WTC11 (cell line): ENCODE results near the gene TUG1. TPM values are rescaled to one million over a fixed set of nuclear protein-coding genes. Genes with fewer than 3 reads are reported as not detected.

Experiments
- ATAC-seq: fragments of 200-7000 bp; cut with Tn5 transposase; 2 replicates; pipeline ENCODE4 v1.10.0; 2021; ENCODE audit warnings: mild to moderate bottlenecking, moderate library complexity
- CTCF ChIA-PET: fragments of 300-600 bp; sonication (Branson Sonifier 250); formaldehyde crosslinking; loops from one replicate; lab custom pipeline; 2021; ENCODE audit warnings: antibody characterized with exemption; lab: Charles Lee
- POLR2A ChIA-PET: fragments of 350-600 bp; sonication (Branson Sonifier 250); formaldehyde crosslinking; loops from one replicate; lab custom pipeline; 2021; ENCODE audit warnings: antibody characterized with exemption; lab: Charles Lee
- DNase-seq: peaks from one replicate; pipeline ENCODE4 v3.0.0; 2021; ENCODE audit warnings: low spot score
- H3K27ac Mint-ChIP-seq: 2 replicates; pipeline ENCODE4 v1.8.0; 2021; ENCODE audit warnings: mixed read lengths
- H3K27me3 Mint-ChIP-seq: 2 replicates; pipeline ENCODE4 v1.8.0; 2021; ENCODE audit warnings: low read depth, mild to moderate bottlenecking, moderate library complexity, mixed read lengths
- H3K36me3 Mint-ChIP-seq: 2 replicates; pipeline ENCODE4 v1.8.0; 2021; ENCODE audit warnings: mixed read lengths
- H3K4me1 Mint-ChIP-seq: 2 replicates; pipeline ENCODE4 v1.8.0; 2022; ENCODE audit warnings: mixed read lengths
- H3K4me3 Mint-ChIP-seq: 2 replicates; pipeline ENCODE4 v1.8.0; 2021; ENCODE audit warnings: mild to moderate bottlenecking, moderate library complexity, mixed read lengths
- H3K9me3 Mint-ChIP-seq: 2 replicates; pipeline ENCODE4 v1.8.0; 2021; ENCODE audit warnings: mixed read lengths
- CBFB ChIP-seq: sonication (generic); formaldehyde crosslinking; IDR thresholded peaks from 2 replicates; pipeline ENCODE4 v1.8.1; 2022; ENCODE audit warnings: mild to moderate bottlenecking, low read depth, missing genetic modification reagents
- ESRRA ChIP-seq: sonication (generic); formaldehyde crosslinking; IDR thresholded peaks from 2 replicates; pipeline ENCODE4 v1.8.1; 2022; ENCODE audit warnings: mild to moderate bottlenecking, missing genetic modification reagents, borderline replicate concordance
- FOXJ3 ChIP-seq: sonication (generic); formaldehyde crosslinking; IDR thresholded peaks from 2 replicates; pipeline ENCODE4 v1.9.0; 2021; ENCODE audit warnings: missing genetic modification reagents, mild to moderate bottlenecking, borderline replicate concordance
- FOXK1 ChIP-seq: sonication (generic); formaldehyde crosslinking; IDR thresholded peaks from 2 replicates; pipeline ENCODE4 v1.8.0; 2022; ENCODE audit warnings: mild to moderate bottlenecking, moderate library complexity, missing genetic modification reagents
- FOXP1 ChIP-seq: sonication (generic); formaldehyde crosslinking; IDR thresholded peaks from 2 replicates; pipeline ENCODE4 v1.8.0; 2022; ENCODE audit warnings: missing genetic modification reagents, mild to moderate bottlenecking, moderate library complexity, borderline replicate concordance
- GTF2I ChIP-seq: fragments of 250-450 bp; sonication (Bioruptor Pico); conservative IDR thresholded peaks from 2 replicates; pipeline ENCODE4 v1.4.0; 2021; ENCODE audit warnings: mild to moderate bottlenecking
- NFATC4 ChIP-seq: fragments of 250-450 bp; sonication (Bioruptor Pico); IDR thresholded peaks from 2 replicates; pipeline ENCODE4 v1.9.0; 2021; ENCODE audit warnings: mild to moderate bottlenecking
- NFE2L1 ChIP-seq: sonication (generic); formaldehyde crosslinking; IDR thresholded peaks from 2 replicates; pipeline ENCODE4 v1.8.1; 2023; ENCODE audit warnings: missing genetic modification reagents
- NR1H2 ChIP-seq: sonication (generic); formaldehyde crosslinking; IDR thresholded peaks from 2 replicates; pipeline ENCODE4 v1.9.0; 2021; ENCODE audit warnings: mild to moderate bottlenecking, moderate library complexity, missing genetic modification reagents
- SOX15 ChIP-seq: fragments of 250-450 bp; sonication (Bioruptor Pico); IDR thresholded peaks from 2 replicates; pipeline ENCODE4 v1.9.0; 2021; ENCODE audit warnings: mild to moderate bottlenecking
- ZNF232 ChIP-seq: sonication (generic); formaldehyde crosslinking; IDR thresholded peaks from 2 replicates; pipeline ENCODE4 v1.8.0; 2022; ENCODE audit warnings: mild to moderate bottlenecking, missing genetic modification reagents
- ZNF396 ChIP-seq: fragments of 250-450 bp; sonication (Bioruptor Pico); IDR thresholded peaks from 2 replicates; pipeline ENCODE4 v1.8.0; 2021; ENCODE audit warnings: mild to moderate bottlenecking, moderate library complexity, borderline replicate concordance
- ZNF416 ChIP-seq: fragments of 250-450 bp; sonication (Bioruptor Pico); IDR thresholded peaks from 2 replicates; pipeline ENCODE4 v1.9.0; 2021; ENCODE audit warnings: mild to moderate bottlenecking, inconsistent platforms
- total RNA-seq: library from RNA; stranded (reverse); gene quantifications from 3 replicates; pipeline ENCODE4 v1.2.3, GENCODE V29; 2021
- TF ChIP-seq, protein P1 (sequence below): sonication (generic); formaldehyde crosslinking; IDR thresholded peaks from 2 replicates; pipeline ENCODE4 v1.8.0; 2022; ENCODE audit warnings: mild to moderate bottlenecking, missing genetic modification reagents
- TF ChIP-seq, protein P2 (sequence below): sonication (generic); formaldehyde crosslinking; IDR thresholded peaks from 2 replicates; pipeline ENCODE4 v1.8.1; 2022; ENCODE audit warnings: mild to moderate bottlenecking, missing genetic modification reagents, moderate library complexity, borderline replicate concordance
- TF ChIP-seq, protein P3 (sequence below): sonication (generic); formaldehyde crosslinking; IDR thresholded peaks from 2 replicates; pipeline ENCODE4 v1.8.1; 2022; ENCODE audit warnings: missing genetic modification reagents, borderline replicate concordance
- TF ChIP-seq, protein P4 (sequence below): sonication (generic); formaldehyde crosslinking; conservative IDR thresholded peaks from 2 replicates; pipeline ENCODE4 v1.8.1; 2022; ENCODE audit warnings: mild to moderate bottlenecking, missing genetic modification reagents
- TF ChIP-seq, protein P5 (sequence below): sonication (generic); formaldehyde crosslinking; IDR thresholded peaks from 2 replicates; pipeline ENCODE4 v1.8.0; 2022; ENCODE audit warnings: mild to moderate bottlenecking, missing genetic modification reagents
- TF ChIP-seq, protein P6 (sequence below): fragments of 250-450 bp; sonication (Bioruptor Pico); IDR thresholded peaks from 2 replicates; pipeline ENCODE4 v1.9.0; 2021; ENCODE audit warnings: mild to moderate bottlenecking
- TF ChIP-seq, protein P7 (sequence below): sonication (generic); formaldehyde crosslinking; IDR thresholded peaks from 2 replicates; pipeline ENCODE4 v1.8.0; 2023; ENCODE audit warnings: missing genetic modification reagents, mild to moderate bottlenecking, borderline replicate concordance
- TF ChIP-seq, protein P8 (sequence below): fragments of 250-450 bp; sonication (Bioruptor Pico); IDR thresholded peaks from 2 replicates; pipeline ENCODE4 v1.9.0; 2021; ENCODE audit warnings: mild to moderate bottlenecking

TUG1 gene
- total RNA-seq, 1 experiment from 2014 or later: 105 TPM

DNA sequence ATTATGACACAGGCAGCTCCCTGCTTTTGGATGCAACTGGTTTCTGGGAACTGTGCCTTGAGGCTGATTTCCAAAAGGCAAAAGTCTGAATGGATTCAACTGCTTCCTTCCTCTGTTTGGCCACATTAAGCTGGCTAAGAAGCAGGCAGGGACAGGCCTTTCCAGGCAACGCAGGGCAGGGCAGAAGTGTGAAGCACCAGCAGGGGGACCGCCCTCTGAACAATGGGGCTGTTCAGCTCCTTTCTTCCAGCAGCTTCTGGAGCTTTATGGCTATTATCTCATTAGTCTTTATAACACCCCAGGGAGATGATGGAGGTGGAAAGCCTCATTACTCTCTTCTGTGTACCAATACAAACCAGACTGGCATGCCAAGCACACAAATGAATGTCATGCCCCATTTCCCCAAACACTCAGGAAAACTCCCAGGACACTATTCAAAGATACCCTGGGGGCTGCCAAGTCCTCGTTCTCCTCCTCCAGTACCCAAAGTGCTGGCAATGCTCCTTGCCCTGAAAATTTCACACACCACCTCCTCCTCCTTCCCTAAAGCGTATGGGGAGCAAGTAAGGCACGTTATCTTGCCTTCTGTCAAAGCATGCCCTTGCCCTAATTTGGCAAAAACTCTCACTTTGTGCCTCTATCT is 21.8 kb upstream of the TUG1 start:
- no peaks in the 10 kb centered on the region for H3K9me3 Mint-ChIP-seq
- peaks cover 69% of the 10 kb centered on the region for H3K36me3 Mint-ChIP-seq
- ATAC-seq: no peak
- no peak overlapping the region for H3K4me3 Mint-ChIP-seq
- POLR2A ChIA-PET: no interaction called here
- H3K27me3 Mint-ChIP-seq: no peaks in the 10 kb centered on the region
- TF ChIP-seq NFATC4 (CRISPR knock-in tag) (no peak), FOXK1 (CRISPR knock-in tag) (no peak), ZNF416 (CRISPR knock-in tag) (no peak)
- TF ChIP-seq, protein P1, sequence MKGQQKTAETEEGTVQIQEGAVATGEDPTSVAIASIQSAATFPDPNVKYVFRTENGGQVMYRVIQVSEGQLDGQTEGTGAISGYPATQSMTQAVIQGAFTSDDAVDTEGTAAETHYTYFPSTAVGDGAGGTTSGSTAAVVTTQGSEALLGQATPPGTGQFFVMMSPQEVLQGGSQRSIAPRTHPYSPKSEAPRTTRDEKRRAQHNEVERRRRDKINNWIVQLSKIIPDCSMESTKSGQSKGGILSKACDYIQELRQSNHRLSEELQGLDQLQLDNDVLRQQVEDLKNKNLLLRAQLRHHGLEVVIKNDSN: no peak
- TF ChIP-seq, protein P2, sequence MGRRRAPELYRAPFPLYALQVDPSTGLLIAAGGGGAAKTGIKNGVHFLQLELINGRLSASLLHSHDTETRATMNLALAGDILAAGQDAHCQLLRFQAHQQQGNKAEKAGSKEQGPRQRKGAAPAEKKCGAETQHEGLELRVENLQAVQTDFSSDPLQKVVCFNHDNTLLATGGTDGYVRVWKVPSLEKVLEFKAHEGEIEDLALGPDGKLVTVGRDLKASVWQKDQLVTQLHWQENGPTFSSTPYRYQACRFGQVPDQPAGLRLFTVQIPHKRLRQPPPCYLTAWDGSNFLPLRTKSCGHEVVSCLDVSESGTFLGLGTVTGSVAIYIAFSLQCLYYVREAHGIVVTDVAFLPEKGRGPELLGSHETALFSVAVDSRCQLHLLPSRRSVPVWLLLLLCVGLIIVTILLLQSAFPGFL: no peak
- TF ChIP-seq, protein P3, sequence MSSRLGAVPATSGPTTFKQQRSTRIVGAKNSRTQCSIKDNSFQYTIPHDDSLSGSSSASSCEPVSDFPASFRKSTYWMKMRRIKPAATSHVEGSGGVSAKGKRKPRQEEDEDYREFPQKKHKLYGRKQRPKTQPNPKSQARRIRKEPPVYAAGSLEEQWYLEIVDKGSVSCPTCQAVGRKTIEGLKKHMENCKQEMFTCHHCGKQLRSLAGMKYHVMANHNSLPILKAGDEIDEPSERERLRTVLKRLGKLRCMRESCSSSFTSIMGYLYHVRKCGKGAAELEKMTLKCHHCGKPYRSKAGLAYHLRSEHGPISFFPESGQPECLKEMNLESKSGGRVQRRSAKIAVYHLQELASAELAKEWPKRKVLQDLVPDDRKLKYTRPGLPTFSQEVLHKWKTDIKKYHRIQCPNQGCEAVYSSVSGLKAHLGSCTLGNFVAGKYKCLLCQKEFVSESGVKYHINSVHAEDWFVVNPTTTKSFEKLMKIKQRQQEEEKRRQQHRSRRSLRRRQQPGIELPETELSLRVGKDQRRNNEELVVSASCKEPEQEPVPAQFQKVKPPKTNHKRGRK: no peak
- no peaks in the 10 kb centered on the region for H3K4me1 Mint-ChIP-seq
- no peak overlapping the region for H3K27ac Mint-ChIP-seq
- DNase-seq: no peak
- CTCF ChIA-PET: interaction anchor here (0.8 to 2.5 kb wide), 6 partner anchors 136 to 201 kb away, joined by 3 to 14 read pairs (median 4); partner anchors contain the start of genes PLA2G3 and SELENOM

DNA sequence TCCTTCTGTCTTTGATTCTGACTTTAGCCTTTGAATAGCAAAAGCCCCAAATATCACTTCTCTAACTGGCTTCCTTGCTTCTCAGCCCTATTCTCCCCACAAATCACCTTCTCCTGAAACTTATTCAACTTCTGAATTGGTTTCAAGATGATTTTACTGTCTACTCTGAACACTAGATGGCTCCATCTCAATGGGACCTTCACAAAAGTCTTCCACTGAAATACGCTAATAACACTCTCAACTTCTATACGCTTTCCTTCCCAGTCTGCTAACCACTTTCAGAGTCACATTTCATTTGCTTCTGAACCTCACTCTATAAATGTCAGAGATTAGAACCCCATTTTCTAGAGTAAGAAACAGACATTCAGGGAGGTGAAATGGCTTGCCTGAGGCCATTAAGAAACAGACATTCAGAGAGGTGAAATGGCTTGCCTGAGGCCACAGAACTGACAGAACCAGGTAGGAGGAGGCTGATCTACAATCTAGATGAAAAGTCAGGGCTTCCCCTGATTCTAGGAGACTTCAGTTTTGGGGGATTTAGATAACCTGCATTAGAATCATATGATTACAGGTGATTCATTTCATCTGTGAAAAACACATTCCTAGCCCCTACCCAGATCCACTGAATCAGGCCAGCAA is 21.1 kb upstream of the TUG1 start:
- Mint-ChIP-seq H3K27me3 (no peaks in the 10 kb centered on the region), H3K4me1 (no peaks in the 10 kb centered on the region), H3K36me3 (peaks cover 70% of the 10 kb centered on the region), H3K4me3 (no peak overlapping the region), H3K27ac (no peak overlapping the region), H3K9me3 (no peaks in the 10 kb centered on the region)
- CTCF ChIA-PET: interaction anchor here (1.0 to 2.5 kb wide), 4 partner anchors 135 to 157 kb away, joined by 3 to 14 read pairs (median 5); no protein-coding TSS in a partner anchor
- POLR2A ChIA-PET: no interaction called here
- DNase-seq: no peak
- ATAC-seq: no peak
- TF ChIP-seq NFE2L1 (CRISPR knock-in tag) (no peak), GTF2I (CRISPR knock-in tag) (no peak), ESRRA (no peak), CBFB (CRISPR knock-in tag) (no peak), SOX15 (CRISPR knock-in tag) (no peak), FOXP1 (CRISPR knock-in tag) (no peak), ZNF232 (no peak), ZNF396 (CRISPR knock-in tag) (no peak), NR1H2 (CRISPR knock-in tag) (no peak), FOXJ3 (CRISPR knock-in tag) (no peak)
- TF ChIP-seq, protein P4, sequence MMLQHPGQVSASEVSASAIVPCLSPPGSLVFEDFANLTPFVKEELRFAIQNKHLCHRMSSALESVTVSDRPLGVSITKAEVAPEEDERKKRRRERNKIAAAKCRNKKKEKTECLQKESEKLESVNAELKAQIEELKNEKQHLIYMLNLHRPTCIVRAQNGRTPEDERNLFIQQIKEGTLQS (CRISPR knock-in tag): no peak
- TF ChIP-seq, protein P5, sequence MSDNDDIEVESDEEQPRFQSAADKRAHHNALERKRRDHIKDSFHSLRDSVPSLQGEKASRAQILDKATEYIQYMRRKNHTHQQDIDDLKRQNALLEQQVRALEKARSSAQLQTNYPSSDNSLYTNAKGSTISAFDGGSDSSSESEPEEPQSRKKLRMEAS (CRISPR knock-in tag): no peak
- TF ChIP-seq, protein P6, sequence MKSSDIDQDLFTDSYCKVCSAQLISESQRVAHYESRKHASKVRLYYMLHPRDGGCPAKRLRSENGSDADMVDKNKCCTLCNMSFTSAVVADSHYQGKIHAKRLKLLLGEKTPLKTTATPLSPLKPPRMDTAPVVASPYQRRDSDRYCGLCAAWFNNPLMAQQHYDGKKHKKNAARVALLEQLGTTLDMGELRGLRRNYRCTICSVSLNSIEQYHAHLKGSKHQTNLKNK (CRISPR knock-in tag): no peak
- TF ChIP-seq, protein P7, sequence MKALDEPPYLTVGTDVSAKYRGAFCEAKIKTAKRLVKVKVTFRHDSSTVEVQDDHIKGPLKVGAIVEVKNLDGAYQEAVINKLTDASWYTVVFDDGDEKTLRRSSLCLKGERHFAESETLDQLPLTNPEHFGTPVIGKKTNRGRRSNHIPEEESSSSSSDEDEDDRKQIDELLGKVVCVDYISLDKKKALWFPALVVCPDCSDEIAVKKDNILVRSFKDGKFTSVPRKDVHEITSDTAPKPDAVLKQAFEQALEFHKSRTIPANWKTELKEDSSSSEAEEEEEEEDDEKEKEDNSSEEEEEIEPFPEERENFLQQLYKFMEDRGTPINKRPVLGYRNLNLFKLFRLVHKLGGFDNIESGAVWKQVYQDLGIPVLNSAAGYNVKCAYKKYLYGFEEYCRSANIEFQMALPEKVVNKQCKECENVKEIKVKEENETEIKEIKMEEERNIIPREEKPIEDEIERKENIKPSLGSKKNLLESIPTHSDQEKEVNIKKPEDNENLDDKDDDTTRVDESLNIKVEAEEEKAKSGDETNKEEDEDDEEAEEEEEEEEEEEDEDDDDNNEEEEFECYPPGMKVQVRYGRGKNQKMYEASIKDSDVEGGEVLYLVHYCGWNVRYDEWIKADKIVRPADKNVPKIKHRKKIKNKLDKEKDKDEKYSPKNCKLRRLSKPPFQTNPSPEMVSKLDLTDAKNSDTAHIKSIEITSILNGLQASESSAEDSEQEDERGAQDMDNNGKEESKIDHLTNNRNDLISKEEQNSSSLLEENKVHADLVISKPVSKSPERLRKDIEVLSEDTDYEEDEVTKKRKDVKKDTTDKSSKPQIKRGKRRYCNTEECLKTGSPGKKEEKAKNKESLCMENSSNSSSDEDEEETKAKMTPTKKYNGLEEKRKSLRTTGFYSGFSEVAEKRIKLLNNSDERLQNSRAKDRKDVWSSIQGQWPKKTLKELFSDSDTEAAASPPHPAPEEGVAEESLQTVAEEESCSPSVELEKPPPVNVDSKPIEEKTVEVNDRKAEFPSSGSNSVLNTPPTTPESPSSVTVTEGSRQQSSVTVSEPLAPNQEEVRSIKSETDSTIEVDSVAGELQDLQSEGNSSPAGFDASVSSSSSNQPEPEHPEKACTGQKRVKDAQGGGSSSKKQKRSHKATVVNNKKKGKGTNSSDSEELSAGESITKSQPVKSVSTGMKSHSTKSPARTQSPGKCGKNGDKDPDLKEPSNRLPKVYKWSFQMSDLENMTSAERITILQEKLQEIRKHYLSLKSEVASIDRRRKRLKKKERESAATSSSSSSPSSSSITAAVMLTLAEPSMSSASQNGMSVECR (CRISPR knock-in tag): no peak
- TF ChIP-seq, protein P8, sequence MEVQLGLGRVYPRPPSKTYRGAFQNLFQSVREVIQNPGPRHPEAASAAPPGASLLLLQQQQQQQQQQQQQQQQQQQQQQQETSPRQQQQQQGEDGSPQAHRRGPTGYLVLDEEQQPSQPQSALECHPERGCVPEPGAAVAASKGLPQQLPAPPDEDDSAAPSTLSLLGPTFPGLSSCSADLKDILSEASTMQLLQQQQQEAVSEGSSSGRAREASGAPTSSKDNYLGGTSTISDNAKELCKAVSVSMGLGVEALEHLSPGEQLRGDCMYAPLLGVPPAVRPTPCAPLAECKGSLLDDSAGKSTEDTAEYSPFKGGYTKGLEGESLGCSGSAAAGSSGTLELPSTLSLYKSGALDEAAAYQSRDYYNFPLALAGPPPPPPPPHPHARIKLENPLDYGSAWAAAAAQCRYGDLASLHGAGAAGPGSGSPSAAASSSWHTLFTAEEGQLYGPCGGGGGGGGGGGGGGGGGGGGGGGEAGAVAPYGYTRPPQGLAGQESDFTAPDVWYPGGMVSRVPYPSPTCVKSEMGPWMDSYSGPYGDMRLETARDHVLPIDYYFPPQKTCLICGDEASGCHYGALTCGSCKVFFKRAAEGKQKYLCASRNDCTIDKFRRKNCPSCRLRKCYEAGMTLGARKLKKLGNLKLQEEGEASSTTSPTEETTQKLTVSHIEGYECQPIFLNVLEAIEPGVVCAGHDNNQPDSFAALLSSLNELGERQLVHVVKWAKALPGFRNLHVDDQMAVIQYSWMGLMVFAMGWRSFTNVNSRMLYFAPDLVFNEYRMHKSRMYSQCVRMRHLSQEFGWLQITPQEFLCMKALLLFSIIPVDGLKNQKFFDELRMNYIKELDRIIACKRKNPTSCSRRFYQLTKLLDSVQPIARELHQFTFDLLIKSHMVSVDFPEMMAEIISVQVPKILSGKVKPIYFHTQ: no peak
